CD14-positive monocyte (primary cell): ENCODE measurements around the gene FAM180A. TPM values are rescaled to one million over a fixed set of nuclear protein-coding genes. Genes with fewer than 3 reads are reported as not detected.
"Not testable (repeated sequence)": the region's sequence is repeated elsewhere in the genome, so short reads cannot be mapped to it uniquely, and the experiment has no call there.

Experiments
- DNase-seq, 3 donors: peaks; one replicate each; pipeline ENCODE4 v3.0.0-alpha.2; 2011 to 2022
- H2AFZ ChIP-seq: 2 replicates; pipeline ENCODE4 v1.6.0; 2012; ENCODE audit warnings: mild to moderate bottlenecking, low read depth, low read length, inconsistent platforms; ENCODE audit not compliant: insufficient read depth, poor library complexity, severe bottlenecking
- H3K27ac ChIP-seq, 2 donors: 1 replicate in 1 of 2; 2 replicates in 1 of 2; pipeline ENCODE4 v1.5.1; 2012 to 2013; ENCODE audit warnings: low read length in 2 of 2, control low read depth in 1 of 2, inconsistent platforms in 1 of 2, low read depth in 1 of 2, mild to moderate bottlenecking in 1 of 2
- H3K27me3 ChIP-seq, 2 donors: one replicate each; pipeline versions ENCODE4 v1.6.0 to v1.6.1; 2011 to 2013; ENCODE audit warnings: low read length in 2 of 2; ENCODE audit not compliant: control insufficient read depth in 2 of 2, insufficient read depth in 2 of 2
- H3K36me3 ChIP-seq, 2 donors: replicated peaks in 1 of 2; 1 replicate in 1 of 2; 2 replicates in 1 of 2; pipeline versions ENCODE4 v1.5.1 to v1.6.1; 2012 to 2013; ENCODE audit warnings: low read length in 2 of 2, control low read depth in 1 of 2, inconsistent platforms in 1 of 2, mild to moderate bottlenecking in 1 of 2; ENCODE audit not compliant: insufficient read depth in 2 of 2, control insufficient read depth in 1 of 2
- H3K4me1 ChIP-seq, 2 donors: 1 replicate in 1 of 2; 2 replicates in 1 of 2; pipeline versions ENCODE4 v1.5.1 to v1.6.1; 2012 to 2013; ENCODE audit warnings: low read length in 2 of 2, control low read depth in 1 of 2, inconsistent platforms in 1 of 2, mild to moderate bottlenecking in 1 of 2, moderate library complexity in 1 of 2; ENCODE audit not compliant: insufficient read depth in 2 of 2, control insufficient read depth in 1 of 2
- H3K4me2 ChIP-seq: replicated peaks from 2 replicates; pipeline ENCODE3; 2012; ENCODE audit warnings: low read length, moderate library complexity, mild to moderate bottlenecking; ENCODE audit not compliant: poor library complexity, severe bottlenecking; ENCODE audit errors: extremely low read depth
- H3K4me3 ChIP-seq, 3 experiments: fragments of 200-600 bp in 1 of 3; sonication (generic) in 1 of 3; replicated peaks in 1 of 3; 1 replicate in 2 of 3; 2 replicates in 1 of 3; pipeline ENCODE4 v1.5.1; 2011 to 2013; ENCODE audit warnings: low read length in 3 of 3, mild to moderate bottlenecking in 3 of 3, control low read depth in 2 of 3, low read depth in 2 of 3, inconsistent platforms in 1 of 3, moderate library complexity in 1 of 3
- H3K79me2 ChIP-seq: 2 replicates; pipeline ENCODE4 v1.6.0; 2012; ENCODE audit warnings: mild to moderate bottlenecking, control low read depth, inconsistent platforms, low read length, moderate library complexity; ENCODE audit not compliant: insufficient read depth
- H3K9ac ChIP-seq: 2 replicates; pipeline ENCODE4 v1.6.0; 2017; ENCODE audit warnings: low read length, mild to moderate bottlenecking; ENCODE audit not compliant: insufficient read depth, poor library complexity, severe bottlenecking
- H3K9me3 ChIP-seq, 2 donors: replicated peaks in 1 of 2; 1 replicate in 1 of 2; 2 replicates in 1 of 2; pipeline versions ENCODE4 v1.5.1 to v1.6.1; 2012 to 2013; ENCODE audit warnings: low read length in 2 of 2, control low read depth in 1 of 2; ENCODE audit not compliant: control insufficient read depth in 1 of 2, insufficient read depth in 1 of 2
- H4K20me1 ChIP-seq: 2 replicates; pipeline ENCODE4 v1.6.0; 2012; ENCODE audit warnings: mild to moderate bottlenecking, low read length, control low read depth, moderate library complexity; ENCODE audit not compliant: insufficient read depth
- H3K27ac Mint-ChIP-seq, 7 donors: one replicate each; pipeline ENCODE4 v1.8.0; 2020; ENCODE audit warnings: mild to moderate bottlenecking in 7 of 7, mixed read lengths in 7 of 7, moderate library complexity in 6 of 7, inconsistent platforms in 2 of 7
- H3K27me3 Mint-ChIP-seq, 3 donors: one replicate each; pipeline ENCODE4 v1.8.0; 2021 to 2022; ENCODE audit warnings: low read depth in 3 of 3, mild to moderate bottlenecking in 3 of 3, mixed read lengths in 3 of 3, moderate library complexity in 3 of 3, inconsistent platforms in 1 of 3
- H3K36me3 Mint-ChIP-seq, 2 donors: one replicate each; pipeline ENCODE4 v1.8.0; 2020; ENCODE audit warnings: mixed read lengths in 2 of 2, inconsistent platforms in 1 of 2, mild to moderate bottlenecking in 1 of 2
- H3K4me1 Mint-ChIP-seq: one replicate; pipeline ENCODE4 v1.8.0; 2020; ENCODE audit warnings: mild to moderate bottlenecking, mixed read lengths
- H3K4me3 Mint-ChIP-seq, 2 donors: one replicate each; pipeline ENCODE4 v1.8.0; 2020; ENCODE audit warnings: mild to moderate bottlenecking in 2 of 2, mixed read lengths in 2 of 2, moderate library complexity in 1 of 2
- H3K9me3 Mint-ChIP-seq, 7 donors: one replicate each; pipeline ENCODE4 v1.8.0; 2020 to 2022; ENCODE audit warnings: mixed read lengths in 7 of 7, mild to moderate bottlenecking in 6 of 7, moderate library complexity in 6 of 7, inconsistent platforms in 2 of 7
- CTCF ChIP-seq: fragments of 200-600 bp; IDR thresholded peaks from one replicate; pipeline ENCODE4 v1.8.0; 2022; ENCODE audit warnings: antibody characterized with exemption, mild to moderate bottlenecking
- WGBS: methylation state at CpG from one replicate; pipeline ENCODE4 v1.1.5; 2013; ENCODE audit warnings: missing lambda C conversion rate; ENCODE audit not compliant: insufficient coverage; 5-methylcytosine and 5-hydroxymethylcytosine counted together
- intact Hi-C, 2 donors: fragments of 100-400 bp; cut with micrococcal nuclease; formaldehyde crosslinking; loops; one replicate each; pipeline versions ENCODE4 v1.15.0 to v1.15.1; 2023
- polyA plus RNA-seq, 3 donors: library from polyadenylated mRNA; depleted of rRNA in 1 of 3; unstranded in 2 of 3; stranded (reverse) in 1 of 3; fragments of 300-500 nt in 2 of 3; fragments of >200 nt in 1 of 3; fragmentation: Illumina TruSeq in 2 of 3; gene quantifications; 1 replicate in 2 of 3; 2 replicates in 1 of 3; pipeline ENCODE4 v1.2.3, GENCODE V29; 2012 to 2021

Gene FAM180A
- polyA plus RNA-seq, 3 donors, result not detected

DNA sequence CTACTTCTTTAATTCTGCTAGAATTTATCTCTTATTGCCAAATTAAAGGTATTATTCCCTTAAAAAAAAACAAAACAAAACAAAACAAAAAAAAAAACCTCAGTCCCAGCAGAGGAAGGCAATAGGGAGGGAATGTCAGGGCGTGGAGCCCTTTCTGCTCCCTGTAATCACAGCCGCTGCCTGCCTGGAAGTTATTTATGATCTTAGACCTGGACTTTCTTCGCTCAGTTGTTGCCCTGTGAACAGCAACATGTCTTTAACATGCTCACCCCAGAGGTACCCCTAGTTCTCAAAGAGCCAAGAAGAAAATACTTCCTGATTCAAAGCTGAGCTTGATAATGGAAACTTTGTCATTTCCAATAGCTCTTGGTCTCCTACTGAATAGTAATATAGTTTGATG, 7.7 kb downstream of the FAM180A start:
- H3K9ac ChIP-seq, result no peak overlapping the region
- no peak for TF ChIP-seq CTCF
- no peaks in the 10 kb centered on the region for H3K4me1 ChIP-seq
- WGBS, result 96% methylated on average over 3 of the region's 3 CpGs
- no peaks in the 10 kb centered on the region for H3K27me3 ChIP-seq
- Mint-ChIP-seq H3K4me1 (no peaks in the 10 kb centered on the region), H3K27me3 (peaks cover 1 to 22% (median 2%) of the 10 kb centered on the region in 3 donors), H3K36me3 (no peaks in the 10 kb centered on the region), H3K9me3 (no peaks in the 10 kb centered on the region), H3K27ac (no peak overlapping the region), H3K4me3 (no peak overlapping the region)
- H3K4me3 ChIP-seq, result no peak overlapping the region
- H2AFZ ChIP-seq, result no peak overlapping the region
- no peaks in the 10 kb centered on the region for H4K20me1 ChIP-seq
- no peak overlapping the region for H3K4me2 ChIP-seq
- intact Hi-C loops, result no loop called here
- H3K79me2 ChIP-seq, result no peaks in the 10 kb centered on the region
- no peaks in the 10 kb centered on the region for H3K9me3 ChIP-seq
- DNase-seq, result no peak
- H3K27ac ChIP-seq, result no peak overlapping the region
- H3K36me3 ChIP-seq, result no peaks in the 10 kb centered on the region

GRCh38 chr7:135737306-135737647, 11.3 kb downstream of the FAM180A start:
- H2AFZ ChIP-seq, H3K4me3 ChIP-seq, intact Hi-C loops, H3K4me3 Mint-ChIP-seq, H3K4me1 Mint-ChIP-seq, H3K27ac Mint-ChIP-seq, H4K20me1 ChIP-seq, H3K36me3 Mint-ChIP-seq, DNase-seq, H3K79me2 ChIP-seq, H3K4me2 ChIP-seq, H3K27ac ChIP-seq, H3K9me3 ChIP-seq, H3K9me3 Mint-ChIP-seq, H3K9ac ChIP-seq, H3K4me1 ChIP-seq, H3K36me3 ChIP-seq, H3K27me3 ChIP-seq: not testable (repeated sequence)
- peaks cover 0 to 18% (median 2%) of the 10 kb centered on the region in 3 donors for H3K27me3 Mint-ChIP-seq
- WGBS, result no CpG with 5 or more reads among the region's 10 CpGs
